Neural cell (in vitro differentiated cells): ENCODE measurements around the gene CRAMP1. TPM values are rescaled to one million over a fixed set of nuclear protein-coding genes. Genes with fewer than 3 reads are reported as not detected.

ENCODE experiments used
- H2AFZ ChIP-seq: fragments of 200-600, 300-800 bp; sonication (generic), shearing (Covaris generic); 2 replicates; pipeline ENCODE4 v1.6.0; 2014; ENCODE audit warnings: low read depth, mild to moderate bottlenecking, antibody characterized with exemption, low read length, moderate library complexity
- H3F3A ChIP-seq: fragments of 200-600 bp; shearing (Covaris generic); 2 replicates; pipeline ENCODE4 v1.6.1; 2016; ENCODE audit warnings: mild to moderate bottlenecking, moderate library complexity, mixed read lengths, antibody characterized with exemption, low read length; ENCODE audit not compliant: insufficient read depth, poor library complexity, severe bottlenecking
- H3K27ac ChIP-seq: fragments of 200-600, 300-800 bp; sonication (generic), shearing (Covaris generic); 2 replicates; pipeline ENCODE4 v1.5.1; 2014; ENCODE audit warnings: mild to moderate bottlenecking, low read length, moderate library complexity
- H3K27me3 ChIP-seq: fragments of 300-800, 200-600 bp; sonication (generic), shearing (Covaris generic); 2 replicates; pipeline ENCODE4 v1.6.0; 2014; ENCODE audit warnings: mild to moderate bottlenecking, low read depth, low read length, moderate library complexity; ENCODE audit not compliant: insufficient read depth
- H3K36me3 ChIP-seq: fragments of 300-800, 200-600 bp; sonication (generic), shearing (Covaris generic); 2 replicates; pipeline ENCODE4 v1.5.1; 2014; ENCODE audit warnings: mild to moderate bottlenecking, antibody characterized with exemption, low read length, moderate library complexity; ENCODE audit not compliant: insufficient read depth
- H3K4me2 ChIP-seq: fragments of 300-800, 200-600 bp; sonication (generic), shearing (Covaris generic); 2 replicates; pipeline ENCODE4 v1.6.0; 2014; ENCODE audit warnings: mild to moderate bottlenecking, low read length
- H3K4me3 ChIP-seq: fragments of 300-800, 200-600 bp; sonication (generic), shearing (Covaris generic); 2 replicates; pipeline ENCODE4 v1.5.1; 2014; ENCODE audit warnings: mild to moderate bottlenecking, low read length, moderate library complexity
- H3K79me2 ChIP-seq: fragments of 200-600 bp; shearing (Covaris generic); replicated peaks from 2 replicates; pipeline ENCODE4 v1.6.0; 2014; ENCODE audit warnings: mild to moderate bottlenecking, low read length, moderate library complexity; ENCODE audit not compliant: insufficient read depth
- H3K9ac ChIP-seq: fragments of 300-800, 200-600 bp; sonication (generic), shearing (Covaris generic); 2 replicates; pipeline ENCODE4 v1.6.1; 2016; ENCODE audit warnings: mild to moderate bottlenecking, low read length, mixed read lengths
- H3K9me2 ChIP-seq: fragments of 200-600 bp; shearing (Covaris generic); 2 replicates; pipeline ENCODE4 v1.6.1; 2016; ENCODE audit warnings: mild to moderate bottlenecking, low read length, mixed read lengths; ENCODE audit not compliant: insufficient read depth
- H3K9me3 ChIP-seq: fragments of 200-600, 300-800 bp; sonication (generic), shearing (Covaris generic); 2 replicates; pipeline ENCODE4 v1.6.1; 2016; ENCODE audit warnings: mild to moderate bottlenecking, mixed run types, low read length, moderate library complexity, mixed read lengths
- H4K20me1 ChIP-seq: fragments of 200-600 bp; shearing (Covaris generic); 2 replicates; pipeline ENCODE4 v1.6.1; 2016; ENCODE audit warnings: mild to moderate bottlenecking, mixed run types; ENCODE audit not compliant: insufficient read depth
- EP300 ChIP-seq: fragments of 450-650 bp; conservative IDR thresholded peaks from 2 replicates; pipeline ENCODE4 v1.6.1; 2014; ENCODE audit warnings: antibody characterized with exemption, mild to moderate bottlenecking, moderate library complexity; ENCODE audit not compliant: poor library complexity, severe bottlenecking
- EZH2 ChIP-seq: fragments of 200-600, 300-800 bp; shearing (Covaris generic), sonication (generic); IDR thresholded peaks from 2 replicates; pipeline ENCODE4 v1.6.1; 2014; ENCODE audit warnings: antibody characterized with exemption, low read length, borderline replicate concordance, mild to moderate bottlenecking; ENCODE audit not compliant: insufficient read depth, poor library complexity, severe bottlenecking
- MXI1 ChIP-seq: fragments of 450-650 bp; conservative IDR thresholded peaks from 2 replicates; pipeline ENCODE4 v1.6.1; 2014; ENCODE audit warnings: antibody characterized with exemption, mild to moderate bottlenecking; ENCODE audit not compliant: poor library complexity, severe bottlenecking
- POLR2AphosphoS5 ChIP-seq: IDR thresholded peaks from 2 replicates; pipeline ENCODE4 v1.6.1; 2012
- RAD21 ChIP-seq: fragments of 450-650 bp; conservative IDR thresholded peaks from 2 replicates; pipeline ENCODE4 v1.6.1; 2014; ENCODE audit warnings: antibody characterized with exemption, mild to moderate bottlenecking, moderate library complexity
- SMC3 ChIP-seq: fragments of 450-650 bp; conservative IDR thresholded peaks from 2 replicates; pipeline ENCODE4 v1.6.1; 2014; ENCODE audit warnings: antibody characterized with exemption, mild to moderate bottlenecking, moderate library complexity; ENCODE audit not compliant: poor library complexity
- TAF1 ChIP-seq: IDR thresholded peaks from 2 replicates; pipeline ENCODE4 v1.6.1; 2012; ENCODE audit warnings: low read depth
- polyA plus RNA-seq: library from polyadenylated mRNA; depleted of rRNA; stranded (reverse); fragments of >200 nt; gene quantifications from 2 replicates; pipeline ENCODE4 v1.2.3, GENCODE V29; 2014
- TF ChIP-seq, protein P1 (sequence below): fragments of 450-650 bp; IDR thresholded peaks from 2 replicates; pipeline ENCODE4 v1.5.1; 2014; ENCODE audit warnings: antibody characterized with exemption, mild to moderate bottlenecking, moderate library complexity; ENCODE audit not compliant: poor library complexity, severe bottlenecking
- TF ChIP-seq, protein P2 (sequence below): IDR thresholded peaks from 2 replicates; pipeline ENCODE4 v1.6.1; 2012; ENCODE audit warnings: borderline replicate concordance

The CRAMP1 gene
- polyA plus RNA-seq, 1 donor from 2014 or later: 11.1 TPM

DNA sequence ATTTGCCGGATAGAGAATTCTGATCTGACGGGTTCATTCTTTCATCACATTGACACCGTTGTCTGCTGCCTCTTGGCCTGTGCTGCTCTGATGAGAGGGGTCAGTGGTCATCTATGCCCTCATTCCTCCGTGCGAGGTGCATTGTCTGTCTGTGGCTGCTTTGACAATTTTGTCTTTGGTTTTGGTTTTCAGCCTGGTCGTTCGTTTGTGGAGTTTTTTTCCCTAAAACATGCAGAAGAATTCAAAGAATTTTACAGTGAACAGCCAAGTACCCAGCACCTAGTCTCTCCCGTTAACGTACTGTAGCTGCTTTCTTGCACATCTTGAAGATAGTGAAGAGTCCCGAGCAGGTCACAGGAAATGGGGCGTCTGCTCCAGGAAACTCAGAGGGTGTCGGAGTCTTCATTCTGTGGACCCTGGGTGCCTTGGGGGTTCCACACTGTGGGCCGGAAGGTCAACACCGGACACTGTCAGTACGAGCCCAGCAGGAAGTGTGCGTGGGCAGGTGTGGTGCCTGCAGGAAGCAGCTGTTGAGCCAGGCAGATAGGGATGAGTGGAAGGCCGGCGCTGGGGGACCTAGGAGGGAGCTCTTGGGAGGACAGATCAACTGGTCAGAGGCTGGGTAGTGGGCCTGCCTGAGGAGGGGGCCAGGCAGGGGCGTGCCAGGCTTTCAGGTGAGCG, 28.2 kb downstream of the CRAMP1 start:
- H3K9me2 ChIP-seq: no peaks in the 10 kb centered on the region
- no peaks in the 10 kb centered on the region for H3K9me3 ChIP-seq
- H3K9ac ChIP-seq: no peak overlapping the region
- no peaks in the 10 kb centered on the region for H3K79me2 ChIP-seq
- no peak overlapping the region for H3K4me2 ChIP-seq
- H3K4me3 ChIP-seq: no peak overlapping the region
- no peaks in the 10 kb centered on the region for H4K20me1 ChIP-seq
- no peaks in the 10 kb centered on the region for H3F3A ChIP-seq
- H3K27ac ChIP-seq: no peak overlapping the region
- no peaks in the 10 kb centered on the region for H3K36me3 ChIP-seq
- no peak overlapping the region for H2AFZ ChIP-seq
- TF ChIP-seq MXI1 (no peak), SMC3 (no peak), EP300 (no peak), RAD21 (no peak), TAF1 (no peak), EZH2 (no peak)
- no peaks in the 10 kb centered on the region for H3K27me3 ChIP-seq

DNA sequence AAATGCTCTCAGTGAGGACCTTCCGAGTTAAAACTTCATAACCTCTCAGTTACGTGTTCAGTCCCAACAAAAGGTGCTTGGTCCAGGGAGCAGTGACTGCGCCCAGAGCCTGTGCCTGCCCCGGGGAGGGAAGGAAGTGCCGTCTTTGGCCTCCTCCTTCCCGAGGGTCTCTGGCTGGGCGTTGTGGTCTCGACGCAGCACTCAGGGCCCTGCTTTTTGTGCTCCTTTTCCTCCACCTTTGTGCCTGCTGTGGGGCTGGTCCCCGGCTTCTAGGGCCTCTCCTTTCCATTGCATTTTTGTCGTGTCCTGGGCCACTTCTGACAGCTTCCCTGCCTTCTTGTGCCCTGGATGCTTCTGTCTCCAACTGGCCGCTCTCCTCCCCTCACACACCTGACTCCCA, 29.1 kb downstream of the CRAMP1 start:
- Histone ChIP-seq H3K36me3 (no peaks in the 10 kb centered on the region), H3K9me3 (no peaks in the 10 kb centered on the region), H3K27me3 (no peaks in the 10 kb centered on the region), H3K79me2 (no peaks in the 10 kb centered on the region), H3K27ac (no peak overlapping the region), H3F3A (no peaks in the 10 kb centered on the region), H3K9ac (no peak overlapping the region), H2AFZ (no peak overlapping the region), H3K4me2 (no peak overlapping the region), H4K20me1 (no peaks in the 10 kb centered on the region), H3K4me3 (no peak overlapping the region), H3K9me2 (no peaks in the 10 kb centered on the region)
- TF ChIP-seq EP300 (no peak), RAD21 (no peak), TAF1 (no peak), SMC3 (no peak), MXI1 (no peak), EZH2 (no peak)

DNA sequence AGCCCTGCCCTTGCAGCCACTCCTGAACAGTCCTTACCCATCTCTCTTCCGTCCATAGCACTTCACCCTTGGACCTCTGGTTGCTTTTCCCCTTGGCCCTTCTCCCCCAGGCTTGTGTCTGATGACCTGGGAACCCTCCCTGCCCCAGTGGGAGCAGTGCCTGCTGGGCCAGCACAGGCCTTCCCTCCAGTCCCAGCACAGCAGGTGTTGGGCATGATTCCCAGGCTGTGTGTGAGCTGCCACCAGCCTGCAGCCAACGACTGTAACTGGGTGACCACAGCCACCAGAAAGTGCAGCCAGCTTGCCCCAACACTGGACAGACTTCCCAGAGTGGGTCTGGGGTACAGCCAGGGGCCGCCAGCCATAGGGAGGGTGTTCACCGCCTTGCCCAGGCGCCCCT, 30.0 kb downstream of the CRAMP1 start:
- Histone ChIP-seq H3K4me2 (no peak overlapping the region), H3K27ac (no peak overlapping the region), H4K20me1 (no peaks in the 10 kb centered on the region), H3K9me3 (no peaks in the 10 kb centered on the region), H3K36me3 (no peaks in the 10 kb centered on the region), H3K79me2 (no peaks in the 10 kb centered on the region), H3K27me3 (no peaks in the 10 kb centered on the region), H3K9ac (no peak overlapping the region), H2AFZ (no peak overlapping the region), H3K9me2 (no peaks in the 10 kb centered on the region), H3K4me3 (no peak overlapping the region), H3F3A (no peaks in the 10 kb centered on the region)
- TF ChIP-seq EZH2 (no peak), POLR2AphosphoS5 (no peak), TAF1 (no peak), RAD21 (no peak), MXI1 (no peak), EP300 (no peak), SMC3 (no peak)
- TF ChIP-seq, protein P1, sequence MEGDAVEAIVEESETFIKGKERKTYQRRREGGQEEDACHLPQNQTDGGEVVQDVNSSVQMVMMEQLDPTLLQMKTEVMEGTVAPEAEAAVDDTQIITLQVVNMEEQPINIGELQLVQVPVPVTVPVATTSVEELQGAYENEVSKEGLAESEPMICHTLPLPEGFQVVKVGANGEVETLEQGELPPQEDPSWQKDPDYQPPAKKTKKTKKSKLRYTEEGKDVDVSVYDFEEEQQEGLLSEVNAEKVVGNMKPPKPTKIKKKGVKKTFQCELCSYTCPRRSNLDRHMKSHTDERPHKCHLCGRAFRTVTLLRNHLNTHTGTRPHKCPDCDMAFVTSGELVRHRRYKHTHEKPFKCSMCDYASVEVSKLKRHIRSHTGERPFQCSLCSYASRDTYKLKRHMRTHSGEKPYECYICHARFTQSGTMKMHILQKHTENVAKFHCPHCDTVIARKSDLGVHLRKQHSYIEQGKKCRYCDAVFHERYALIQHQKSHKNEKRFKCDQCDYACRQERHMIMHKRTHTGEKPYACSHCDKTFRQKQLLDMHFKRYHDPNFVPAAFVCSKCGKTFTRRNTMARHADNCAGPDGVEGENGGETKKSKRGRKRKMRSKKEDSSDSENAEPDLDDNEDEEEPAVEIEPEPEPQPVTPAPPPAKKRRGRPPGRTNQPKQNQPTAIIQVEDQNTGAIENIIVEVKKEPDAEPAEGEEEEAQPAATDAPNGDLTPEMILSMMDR: no peak
- TF ChIP-seq, protein P2, sequence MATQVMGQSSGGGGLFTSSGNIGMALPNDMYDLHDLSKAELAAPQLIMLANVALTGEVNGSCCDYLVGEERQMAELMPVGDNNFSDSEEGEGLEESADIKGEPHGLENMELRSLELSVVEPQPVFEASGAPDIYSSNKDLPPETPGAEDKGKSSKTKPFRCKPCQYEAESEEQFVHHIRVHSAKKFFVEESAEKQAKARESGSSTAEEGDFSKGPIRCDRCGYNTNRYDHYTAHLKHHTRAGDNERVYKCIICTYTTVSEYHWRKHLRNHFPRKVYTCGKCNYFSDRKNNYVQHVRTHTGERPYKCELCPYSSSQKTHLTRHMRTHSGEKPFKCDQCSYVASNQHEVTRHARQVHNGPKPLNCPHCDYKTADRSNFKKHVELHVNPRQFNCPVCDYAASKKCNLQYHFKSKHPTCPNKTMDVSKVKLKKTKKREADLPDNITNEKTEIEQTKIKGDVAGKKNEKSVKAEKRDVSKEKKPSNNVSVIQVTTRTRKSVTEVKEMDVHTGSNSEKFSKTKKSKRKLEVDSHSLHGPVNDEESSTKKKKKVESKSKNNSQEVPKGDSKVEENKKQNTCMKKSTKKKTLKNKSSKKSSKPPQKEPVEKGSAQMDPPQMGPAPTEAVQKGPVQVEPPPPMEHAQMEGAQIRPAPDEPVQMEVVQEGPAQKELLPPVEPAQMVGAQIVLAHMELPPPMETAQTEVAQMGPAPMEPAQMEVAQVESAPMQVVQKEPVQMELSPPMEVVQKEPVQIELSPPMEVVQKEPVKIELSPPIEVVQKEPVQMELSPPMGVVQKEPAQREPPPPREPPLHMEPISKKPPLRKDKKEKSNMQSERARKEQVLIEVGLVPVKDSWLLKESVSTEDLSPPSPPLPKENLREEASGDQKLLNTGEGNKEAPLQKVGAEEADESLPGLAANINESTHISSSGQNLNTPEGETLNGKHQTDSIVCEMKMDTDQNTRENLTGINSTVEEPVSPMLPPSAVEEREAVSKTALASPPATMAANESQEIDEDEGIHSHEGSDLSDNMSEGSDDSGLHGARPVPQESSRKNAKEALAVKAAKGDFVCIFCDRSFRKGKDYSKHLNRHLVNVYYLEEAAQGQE: no peak
